HFFc6 (cell line): ENCODE measurements around the gene PRELP. TPM values are rescaled to one million over a fixed set of nuclear protein-coding genes. Genes with fewer than 3 reads are reported as not detected.

ENCODE experiments used
- DNase-seq: peaks from one replicate; pipeline ENCODE4 v3.0.0-alpha.2; 2018
- H3K27ac Mint-ChIP-seq: 2 replicates; pipeline ENCODE4 v1.8.0; 2020; ENCODE audit warnings: mild to moderate bottlenecking, mixed read lengths
- H3K27me3 Mint-ChIP-seq: 2 replicates; pipeline ENCODE4 v1.8.0; 2021; ENCODE audit warnings: mild to moderate bottlenecking, moderate library complexity, mixed read lengths; ENCODE audit not compliant: insufficient read depth
- H3K36me3 Mint-ChIP-seq: 2 replicates; pipeline ENCODE4 v1.8.0; 2021; ENCODE audit warnings: low read depth, mixed read lengths
- H3K4me1 Mint-ChIP-seq: 2 replicates; pipeline ENCODE4 v1.8.0; 2020; ENCODE audit warnings: low read depth, mixed read lengths
- H3K4me3 Mint-ChIP-seq: 2 replicates; pipeline ENCODE4 v1.8.0; 2020; ENCODE audit warnings: mild to moderate bottlenecking, moderate library complexity, mixed read lengths
- H3K9me3 Mint-ChIP-seq: 2 replicates; pipeline ENCODE4 v1.8.0; 2020; ENCODE audit warnings: mild to moderate bottlenecking, mixed read lengths
- total RNA-seq, 6 experiments: library from RNA; stranded (reverse); fragmentation: NEBNext Ultra II Directional; extraction: Animal tissue kit (Norgen Biotek cat#: 25700); gene quantifications; 2 replicates in 1 of 6; 3 replicates in 5 of 6; pipeline ENCODE4 v1.2.3, GENCODE V29; 2021
- TF ChIP-seq, protein P1 (sequence below): fragments of 200-600 bp; sonication (generic); IDR thresholded peaks from 2 replicates; pipeline ENCODE4 v1.5.0; 2021; ENCODE audit warnings: antibody characterized with exemption, mild to moderate bottlenecking

PRELP gene
- total RNA-seq, 6 experiments from 2014 or later = 0.59 to 0.81 (median 0.70) TPM

DNA sequence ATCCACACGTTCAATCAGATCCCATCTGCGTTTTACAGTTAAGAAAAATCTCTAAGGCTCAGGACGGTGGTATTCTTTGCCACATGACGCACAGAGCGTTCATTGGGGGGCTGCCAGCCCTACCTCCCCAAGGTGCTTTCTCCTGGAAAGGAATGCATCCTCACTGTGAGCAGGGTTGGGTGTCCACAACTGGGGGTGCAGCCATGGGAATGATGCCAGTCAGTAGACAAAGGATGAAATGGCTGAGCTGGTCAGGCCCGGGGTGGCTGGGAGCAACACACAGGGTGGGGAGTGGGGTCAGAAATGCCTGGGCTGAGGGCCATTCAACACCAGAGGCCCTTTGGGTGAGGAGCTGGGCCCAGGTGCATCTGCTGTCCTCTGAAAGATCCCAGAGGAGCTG is 44.3 kb downstream of the PRELP start:
- TF ChIP-seq, protein P1, sequence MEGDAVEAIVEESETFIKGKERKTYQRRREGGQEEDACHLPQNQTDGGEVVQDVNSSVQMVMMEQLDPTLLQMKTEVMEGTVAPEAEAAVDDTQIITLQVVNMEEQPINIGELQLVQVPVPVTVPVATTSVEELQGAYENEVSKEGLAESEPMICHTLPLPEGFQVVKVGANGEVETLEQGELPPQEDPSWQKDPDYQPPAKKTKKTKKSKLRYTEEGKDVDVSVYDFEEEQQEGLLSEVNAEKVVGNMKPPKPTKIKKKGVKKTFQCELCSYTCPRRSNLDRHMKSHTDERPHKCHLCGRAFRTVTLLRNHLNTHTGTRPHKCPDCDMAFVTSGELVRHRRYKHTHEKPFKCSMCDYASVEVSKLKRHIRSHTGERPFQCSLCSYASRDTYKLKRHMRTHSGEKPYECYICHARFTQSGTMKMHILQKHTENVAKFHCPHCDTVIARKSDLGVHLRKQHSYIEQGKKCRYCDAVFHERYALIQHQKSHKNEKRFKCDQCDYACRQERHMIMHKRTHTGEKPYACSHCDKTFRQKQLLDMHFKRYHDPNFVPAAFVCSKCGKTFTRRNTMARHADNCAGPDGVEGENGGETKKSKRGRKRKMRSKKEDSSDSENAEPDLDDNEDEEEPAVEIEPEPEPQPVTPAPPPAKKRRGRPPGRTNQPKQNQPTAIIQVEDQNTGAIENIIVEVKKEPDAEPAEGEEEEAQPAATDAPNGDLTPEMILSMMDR = no peak
- no peak for DNase-seq
- Mint-ChIP-seq H3K27ac (peak overlapping the region; percentile 83), H3K27me3 (no peaks in the 10 kb centered on the region; the same call in 1 of the 2 replicates), H3K9me3 (no peaks in the 10 kb centered on the region), H3K4me1 (peaks cover 49% of the 10 kb centered on the region), H3K36me3 (peaks cover 4% of the 10 kb centered on the region; the same call in 1 of the 2 replicates), H3K4me3 (no peak overlapping the region)

DNA sequence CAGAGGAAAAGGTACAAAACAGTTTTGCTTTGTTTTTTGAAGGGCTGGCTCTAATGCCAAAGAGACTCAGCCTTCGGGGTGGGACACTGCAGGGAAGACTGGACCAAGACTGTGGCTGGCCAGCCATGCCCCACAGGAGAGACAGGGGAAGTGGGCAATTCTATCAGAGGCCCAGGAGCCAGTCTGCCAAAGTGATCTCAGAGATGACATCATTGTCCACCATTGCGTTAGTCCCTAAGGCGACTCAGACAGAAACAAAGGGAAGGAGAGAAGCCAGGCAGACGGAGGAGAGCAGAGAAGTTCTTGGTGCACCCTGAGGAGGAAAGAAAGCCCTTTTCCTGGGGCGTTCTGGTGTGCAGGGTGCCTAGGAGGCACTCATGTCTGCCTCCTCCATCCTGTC is 44.7 kb downstream of the PRELP start:
- peaks cover 2% of the 10 kb centered on the region; the same call in 1 of the 2 replicates for H3K36me3 Mint-ChIP-seq
- TF ChIP-seq, protein P1 = no peak
- peak overlapping the region; percentile 83 for H3K27ac Mint-ChIP-seq
- H3K4me1 Mint-ChIP-seq = peaks cover 45% of the 10 kb centered on the region
- H3K27me3 Mint-ChIP-seq = no peaks in the 10 kb centered on the region; the same call in 1 of the 2 replicates
- H3K9me3 Mint-ChIP-seq = no peaks in the 10 kb centered on the region
- peak; percentile 40 for DNase-seq
- H3K4me3 Mint-ChIP-seq = no peak overlapping the region

DNA sequence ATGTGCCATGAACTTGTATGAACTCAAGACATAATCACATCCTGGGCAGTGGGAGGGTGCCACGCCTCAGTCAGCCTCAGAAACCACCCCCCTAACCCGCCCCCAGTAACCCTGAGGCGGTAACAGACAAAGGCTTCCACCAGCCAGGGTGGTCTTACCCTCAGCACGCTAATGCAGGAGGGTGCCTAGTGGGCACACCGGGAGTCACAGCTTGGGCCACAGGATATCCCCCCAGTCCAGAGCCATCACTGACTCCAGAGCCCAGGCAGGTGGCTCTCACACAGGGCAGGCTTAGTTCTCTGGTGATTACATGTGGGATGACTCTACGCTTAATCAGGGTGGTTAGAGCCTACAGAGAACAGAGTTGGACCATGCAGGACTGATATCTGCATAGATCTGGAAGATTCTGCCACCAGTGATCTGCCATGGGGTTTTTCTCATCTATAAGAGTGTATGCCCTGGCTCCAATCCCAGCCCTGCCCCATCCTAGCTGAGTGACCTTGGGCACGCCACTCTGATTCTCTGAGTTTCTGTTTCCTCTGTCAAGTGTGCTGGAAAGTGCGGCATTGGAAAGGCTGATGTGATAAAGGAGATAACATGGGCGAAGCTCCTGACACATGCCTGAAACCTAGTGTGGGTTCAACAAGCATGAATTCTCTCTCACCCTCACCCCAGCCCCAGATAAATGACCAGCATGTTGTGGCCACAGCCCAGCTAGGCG is 45.6 kb downstream of the PRELP start:
- TF ChIP-seq, protein P1 = no peak
- no peak for DNase-seq
- H3K9me3 Mint-ChIP-seq = no peaks in the 10 kb centered on the region
- no peaks in the 10 kb centered on the region; the same call in 1 of the 2 replicates for H3K27me3 Mint-ChIP-seq
- peaks cover 42% of the 10 kb centered on the region for H3K4me1 Mint-ChIP-seq
- peak overlapping the region; percentile 83; the same call in 1 of the 2 replicates for H3K27ac Mint-ChIP-seq
- H3K36me3 Mint-ChIP-seq = no peaks in the 10 kb centered on the region
- no peak overlapping the region for H3K4me3 Mint-ChIP-seq

DNA sequence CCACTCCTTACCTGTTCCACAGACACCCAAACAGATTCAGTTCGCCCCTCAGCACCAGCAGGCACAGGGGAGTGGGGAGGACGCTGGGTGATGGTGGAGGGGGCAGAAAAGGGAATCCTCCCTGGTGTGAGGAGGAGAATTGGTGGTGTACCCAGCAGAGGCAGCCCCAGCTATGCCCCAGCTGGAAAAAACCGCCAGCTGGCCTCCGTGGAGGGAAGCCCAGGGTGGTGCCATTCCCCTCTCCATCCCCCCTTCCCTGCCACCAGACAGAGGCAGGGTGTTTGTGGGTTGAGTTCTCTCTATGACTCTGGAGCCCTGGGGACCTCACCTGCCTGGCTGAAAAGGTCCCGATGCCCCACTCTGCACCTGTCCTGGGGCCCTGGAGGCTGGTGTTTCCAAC is 46.2 kb downstream of the PRELP start:
- H3K9me3 Mint-ChIP-seq = no peaks in the 10 kb centered on the region
- TF ChIP-seq, protein P1 = no peak
- no peaks in the 10 kb centered on the region for H3K36me3 Mint-ChIP-seq
- no peaks in the 10 kb centered on the region; the same call in 1 of the 2 replicates for H3K27me3 Mint-ChIP-seq
- no peak overlapping the region for H3K27ac Mint-ChIP-seq
- peaks cover 47% of the 10 kb centered on the region for H3K4me1 Mint-ChIP-seq
- DNase-seq = no peak
- H3K4me3 Mint-ChIP-seq = no peak overlapping the region

DNA sequence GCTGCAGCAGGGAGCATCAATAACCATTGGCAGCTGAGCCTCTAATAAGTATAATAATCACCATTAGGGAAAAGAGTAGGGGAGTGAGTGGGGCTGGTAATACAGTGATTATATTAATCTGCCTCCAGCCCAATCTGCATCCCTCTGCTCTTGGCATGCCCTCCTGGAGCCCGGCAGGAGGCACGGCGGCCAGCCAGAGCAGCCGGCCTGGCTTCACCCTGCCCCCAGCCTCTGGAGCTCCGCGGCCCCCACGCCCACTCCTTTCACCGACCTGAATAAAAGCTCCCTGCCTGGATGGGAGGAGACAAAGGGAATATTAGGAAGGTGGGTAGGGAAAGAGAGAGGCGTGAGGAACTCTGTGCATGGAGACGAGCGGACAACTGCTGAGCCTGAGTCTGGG is 46.6 kb downstream of the PRELP start:
- no peak for DNase-seq
- no peak overlapping the region for H3K27ac Mint-ChIP-seq
- H3K27me3 Mint-ChIP-seq = no peaks in the 10 kb centered on the region; the same call in 1 of the 2 replicates
- no peaks in the 10 kb centered on the region for H3K36me3 Mint-ChIP-seq
- peaks cover 51% of the 10 kb centered on the region for H3K4me1 Mint-ChIP-seq
- no peak overlapping the region for H3K4me3 Mint-ChIP-seq
- no peaks in the 10 kb centered on the region for H3K9me3 Mint-ChIP-seq
- TF ChIP-seq, protein P1 = no peak
